Vagina (tissue), 2 donors: Measurements from ENCODE around the gene CRTC1. TPM values are rescaled to one million over a fixed set of nuclear protein-coding genes. Genes with fewer than 3 reads are reported as not detected.

Experiments used
- DNase-seq, 2 donors: peaks; one replicate each; pipeline ENCODE4 v3.0.0-alpha.2; 2017; ENCODE audit errors: extremely low spot score in 2 of 2
- H3K27ac ChIP-seq: fragments of 200-600 bp; sonication (generic); one replicate; pipeline ENCODE4 v1.5.1; 2019
- H3K27me3 ChIP-seq: fragments of 200-600 bp; sonication (generic); one replicate; pipeline ENCODE4 v1.5.1; 2019
- H3K36me3 ChIP-seq, 2 donors: fragments of 200-600 bp; sonication (generic); one replicate each; pipeline ENCODE4 v1.5.1; 2017 to 2019
- H3K4me1 ChIP-seq: fragments of 200-600 bp; sonication (generic); one replicate; pipeline ENCODE4 v1.5.1; 2019
- H3K4me3 ChIP-seq, 2 donors: fragments of 200-600 bp; sonication (generic); 1 replicate in 1 of 2; 2 replicates in 1 of 2; pipeline ENCODE4 v1.5.1; 2016 to 2019
- H3K9me3 ChIP-seq: fragments of 200-600 bp; sonication (generic); one replicate; pipeline ENCODE4 v1.5.1; 2019
- CTCF ChIP-seq, 3 experiments: fragments of 450-650 bp in 2 of 3; fragments of 200-600 bp in 1 of 3; sonication (generic) in 1 of 3; IDR thresholded peaks; one replicate each; pipeline ENCODE4 v1.5.1; 2017 to 2019; ENCODE audit warnings: antibody characterized with exemption in 3 of 3, mild to moderate bottlenecking in 2 of 3, moderate library complexity in 2 of 3
- POLR2A ChIP-seq, 2 donors: fragments of 450-650 bp; IDR thresholded peaks; one replicate each; pipeline ENCODE4 v1.6.1; 2017; ENCODE audit warnings: antibody characterized with exemption in 2 of 2, mild to moderate bottlenecking in 2 of 2, moderate library complexity in 2 of 2
- POLR2AphosphoS5 ChIP-seq, 2 donors: sonication (generic); formaldehyde crosslinking; IDR thresholded peaks; one replicate each; pipeline ENCODE4 v1.9.0; 2017; ENCODE audit warnings: antibody characterized with exemption in 2 of 2, mild to moderate bottlenecking in 2 of 2, low read depth in 1 of 2; ENCODE audit not compliant: insufficient read depth in 1 of 2
- intact Hi-C: fragments of 100-400 bp; cut with DNase I; formaldehyde crosslinking; loops from one replicate; pipeline ENCODE4 v1.15.1; 2023
- total RNA-seq: library from RNA; depleted of rRNA; stranded (reverse); fragments of >200 nt; gene quantifications from one replicate; pipeline ENCODE4 v1.2.3, GENCODE V29; 2016

Gene CRTC1
- total RNA-seq, 1 donor from 2014 or later, result 7.4 TPM

DNA sequence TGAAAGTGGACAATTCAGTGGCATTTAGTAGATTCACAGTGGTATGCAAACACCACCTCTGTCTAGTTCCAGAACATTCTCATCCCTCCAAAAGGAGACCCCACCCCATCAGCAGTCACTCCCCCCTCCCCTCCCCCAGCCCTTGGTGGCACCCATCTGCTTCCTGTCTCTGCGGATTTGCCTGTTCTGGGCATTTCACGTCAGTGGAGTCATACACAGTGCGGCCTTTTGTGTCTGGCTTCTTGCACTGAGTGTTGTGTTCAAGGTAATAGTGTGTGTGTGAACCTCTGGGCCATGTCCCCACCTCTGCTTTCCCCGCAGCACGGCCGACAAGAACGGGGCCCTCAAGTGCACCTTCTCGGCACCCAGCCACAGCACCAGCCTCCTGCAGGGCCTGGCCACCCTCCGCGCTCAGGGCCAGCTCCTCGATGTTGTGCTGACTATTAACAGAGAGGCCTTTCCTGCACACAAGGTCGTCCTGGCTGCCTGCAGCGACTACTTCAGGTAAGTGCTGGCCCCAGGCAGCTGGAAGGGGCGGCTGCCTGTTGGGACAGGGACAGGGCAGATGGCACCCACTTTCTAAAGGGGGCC is 19.4 kb upstream of the CRTC1 start:
- Histone ChIP-seq H3K27ac (no peak overlapping the region), H3K4me3 (no peak overlapping the region), H3K27me3 (no peaks in the 10 kb centered on the region), H3K9me3 (no peaks in the 10 kb centered on the region), H3K36me3 (peaks cover 0 to 10% of the 10 kb centered on the region in 2 donors), H3K4me1 (peaks cover 25% of the 10 kb centered on the region)
- TF ChIP-seq POLR2AphosphoS5 (IDR thresholded peaks at IDR 0.05; ENCODE audit: insufficient read depth in 1 of 2, low read depth in 1 of 2), result no peak
- intact Hi-C loops, result no loop called here
- no peak for DNase-seq

- H3K27me3 ChIP-seq, result no peaks in the 10 kb centered on the region
- no peak overlapping the region for H3K4me3 ChIP-seq
- H3K27ac ChIP-seq, result no peak overlapping the region
- H3K9me3 ChIP-seq, result no peaks in the 10 kb centered on the region
- H3K36me3 ChIP-seq, result peaks cover 0 to 13% of the 10 kb centered on the region in 2 donors
- intact Hi-C loops, result no loop called here
- peaks cover 8% of the 10 kb centered on the region for H3K4me1 ChIP-seq
- DNase-seq, result no peak
- TF ChIP-seq POLR2AphosphoS5 (IDR thresholded peaks at IDR 0.05; ENCODE audit: insufficient read depth in 1 of 2, low read depth in 1 of 2) (peak in 1 of 2 donors; percentile 17), CTCF (IDR thresholded peaks at IDR 0.05) (no peak)
Observed at GRCh38 chr19:18665771-18666202, 17.7 kb upstream of the CRTC1 start.

GRCh38 chr19:18666317-18666716 is 17.2 kb upstream of the CRTC1 start:
- Histone ChIP-seq H3K27me3 (no peaks in the 10 kb centered on the region), H3K27ac (no peak overlapping the region), H3K4me3 (no peak overlapping the region), H3K4me1 (peaks cover 2% of the 10 kb centered on the region), H3K9me3 (no peaks in the 10 kb centered on the region), H3K36me3 (peaks cover 0 to 13% of the 10 kb centered on the region in 2 donors)
- TF ChIP-seq CTCF (IDR thresholded peaks at IDR 0.05) (no peak), POLR2A (IDR thresholded peaks at IDR 0.05) (no peak), POLR2AphosphoS5 (IDR thresholded peaks at IDR 0.05; ENCODE audit: insufficient read depth in 1 of 2, low read depth in 1 of 2) (no peak)
- DNase-seq, result no peak
- intact Hi-C loops, result no loop called here

- Histone ChIP-seq H3K27ac (no peak overlapping the region), H3K4me3 (no peak overlapping the region), H3K36me3 (peaks cover 0 to 13% of the 10 kb centered on the region in 2 donors), H3K4me1 (no peaks in the 10 kb centered on the region), H3K27me3 (no peaks in the 10 kb centered on the region), H3K9me3 (no peaks in the 10 kb centered on the region)
- intact Hi-C loops, result no loop called here
- no peak for TF ChIP-seq POLR2A (IDR thresholded peaks at IDR 0.05)
- no peak for TF ChIP-seq CTCF (IDR thresholded peaks at IDR 0.05)
- no peak for TF ChIP-seq POLR2AphosphoS5 (IDR thresholded peaks at IDR 0.05; ENCODE audit: insufficient read depth in 1 of 2, low read depth in 1 of 2)
- no peak for DNase-seq
Observed at GRCh38 chr19:18666784-18667183, 16.7 kb upstream of the CRTC1 start.

DNA sequence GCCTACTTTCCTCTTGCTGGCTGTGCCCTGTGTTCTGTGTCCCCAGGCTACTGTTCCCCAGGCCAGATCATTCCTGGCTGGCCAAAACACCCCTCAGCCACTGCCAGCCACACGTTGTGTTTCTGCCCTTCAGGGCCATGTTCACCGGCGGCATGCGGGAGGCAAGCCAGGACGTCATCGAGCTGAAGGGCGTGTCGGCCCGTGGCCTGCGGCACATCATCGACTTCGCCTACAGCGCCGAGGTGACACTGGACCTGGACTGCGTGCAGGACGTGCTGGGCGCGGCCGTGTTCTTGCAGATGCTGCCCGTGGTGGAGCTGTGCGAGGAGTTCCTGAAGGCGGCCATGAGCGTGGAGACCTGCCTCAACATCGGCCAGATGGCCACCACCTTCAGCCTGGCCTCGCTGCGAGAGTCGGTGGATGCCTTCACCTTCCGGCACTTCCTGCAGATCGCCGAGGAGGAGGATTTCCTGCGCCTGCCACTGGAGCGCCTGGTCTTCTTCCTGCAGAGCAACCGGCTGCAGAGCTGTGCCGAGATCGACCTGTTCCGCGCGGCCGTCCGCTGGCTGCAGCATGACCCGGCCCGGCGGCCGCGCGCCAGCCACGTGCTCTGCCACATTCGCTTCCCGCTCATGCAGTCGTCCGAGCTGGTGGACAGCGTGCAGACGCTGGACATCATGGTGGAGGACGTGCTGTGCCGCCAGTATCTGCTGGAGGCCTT is 15.8 kb upstream of the CRTC1 start:
- intact Hi-C loops, result no loop called here
- Histone ChIP-seq H3K36me3 (peaks cover 0 to 13% of the 10 kb centered on the region in 2 donors), H3K9me3 (no peaks in the 10 kb centered on the region), H3K4me3 (no peak overlapping the region), H3K27me3 (no peaks in the 10 kb centered on the region), H3K27ac (no peak overlapping the region), H3K4me1 (peaks cover 5% of the 10 kb centered on the region)
- no peak for DNase-seq
- TF ChIP-seq CTCF (IDR thresholded peaks at IDR 0.05), result no peak
- no peak for TF ChIP-seq POLR2A (IDR thresholded peaks at IDR 0.05)
- no peak for TF ChIP-seq POLR2AphosphoS5 (IDR thresholded peaks at IDR 0.05; ENCODE audit: insufficient read depth in 1 of 2, low read depth in 1 of 2)
